ENCODE data around the gene MMRN1. TPM values are rescaled to one million over a fixed set of nuclear protein-coding genes. Genes with fewer than 3 reads are reported as not detected.
A peak's percentile ranks its signal among the peaks of the same experiment; 100 is the strongest.

Gene MMRN1
- total and polyA plus RNA-seq, 2 of the 8 experiments (the other 6 are each of a cell fraction or from before 2014, with no cell fraction given), result not detected

- Histone ChIP-seq H3K27ac (ENCODE audit: low read depth, low read length) (no peak overlapping the region), H3K14ac (ENCODE audit: insufficient read length) (no peak overlapping the region), H3K9me3 (ENCODE audit: insufficient read depth in 2 of 2, low read depth in 1 of 2, low read length in 1 of 2) (peaks cover 9 to 10% of the 10 kb centered on the region in 2 experiments; a peak in 3 of 4 replicates), H2BK5ac (ENCODE audit: low read depth, low read length) (no peak overlapping the region), H4K5ac (ENCODE audit: insufficient read length, low read depth, low read length) (no peak overlapping the region), H3K27me3 (replicated peaks in 1 of 4; ENCODE audit: control insufficient read depth in 3 of 4, extremely low read depth in 1 of 4, insufficient read depth in 3 of 4, low read length in 3 of 4) (no peaks in the 10 kb centered on the region), H2BK120ac (replicated peaks; ENCODE audit: low read depth, low read length) (no peak overlapping the region), H3K79me2 (ENCODE audit: control insufficient read depth in 1 of 2, insufficient read depth in 2 of 2, low read length in 2 of 2) (no peaks in the 10 kb centered on the region), H4K8ac (ENCODE audit: extremely low read depth, insufficient read depth, low read length) (no peak overlapping the region), H3K4me2 (ENCODE audit: insufficient read depth in 1 of 2, low read depth in 2 of 2, low read length in 2 of 2) (no peak overlapping the region), H3K9ac (replicated peaks in 1 of 4; ENCODE audit: extremely low read depth in 1 of 4, low read depth in 3 of 4, low read length in 3 of 4) (no peak overlapping the region), H3K18ac (ENCODE audit: extremely low read depth, low read length) (no peak overlapping the region), H4K91ac (replicated peaks; ENCODE audit: insufficient read length, low read length) (no peak overlapping the region), H2BK20ac (ENCODE audit: low read length) (no peak overlapping the region), H4K20me1 (replicated peaks in 1 of 2; ENCODE audit: control insufficient read depth in 1 of 2, insufficient read depth in 2 of 2, low read length in 2 of 2) (no peaks in the 10 kb centered on the region), H2AFZ (ENCODE audit: low read length) (0 out of 2 replicates have a peak overlapping the region, but pooled peaks have one; percentile 81), H3K56ac (replicated peaks; ENCODE audit: insufficient read length, low read depth, low read length) (no peak overlapping the region), H2AK5ac (ENCODE audit: low read depth, low read length) (no peak overlapping the region), H3K4me3 (ENCODE audit: extremely low read depth in 1 of 4, insufficient read depth in 2 of 4, low read depth in 3 of 4, low read length in 4 of 4) (no peak overlapping the region), H2BK12ac (ENCODE audit: low read depth, low read length) (no peak overlapping the region), H2BK15ac (ENCODE audit: low read length) (no peak overlapping the region), H3K4me1 (replicated peaks in 1 of 4; ENCODE audit: control insufficient read depth in 3 of 4, insufficient read depth in 4 of 4, low read length in 3 of 4) (no peaks in the 10 kb centered on the region), H3K79me1 (ENCODE audit: low read depth, low read length) (no peaks in the 10 kb centered on the region), H3K36me3 (ENCODE audit: control insufficient read depth in 2 of 4, insufficient read depth in 4 of 4, low read length in 3 of 4) (no peaks in the 10 kb centered on the region), H3K4ac (replicated peaks; ENCODE audit: insufficient read length, low read depth, low read length) (no peak overlapping the region), H3K23me2 (ENCODE audit: low read depth, low read length) (no peaks in the 10 kb centered on the region), H3K23ac (ENCODE audit: insufficient read length) (no peak overlapping the region)
- ChIA-PET CTCF (ENCODE audit: partially characterized antibody) (interaction anchor here (0.6 to 1.2 kb wide), 2 partner anchors 8 to 1015 kb away, joined by 4 to 6 read pairs; no protein-coding TSS in a partner anchor), POLR2A (ENCODE audit: partially characterized antibody) (no interaction called here)
- TF ChIP-seq TAF7 (optimal IDR thresholded peaks at IDR 0.05; ENCODE audit: borderline replicate concordance, low read depth, low read length) (no peak), BACH1 (IDR thresholded peaks at IDR 0.05; ENCODE audit: low read length) (no peak), EZH2 (IDR thresholded peaks at IDR 0.05; ENCODE audit: low read depth, low read length, severe bottlenecking) (no peak), RFX5 (IDR thresholded peaks at IDR 0.05; ENCODE audit: borderline replicate concordance, low read depth, low read length) (no peak), KDM5A (IDR thresholded peaks at IDR 0.05; ENCODE audit: low read length) (no peak), POLR2A (IDR thresholded peaks at IDR 0.05; ENCODE audit: control extremely low read depth in 1 of 2, low read depth in 2 of 2, low read length in 2 of 2) (no peak), NANOG (IDR thresholded peaks at IDR 0.05; ENCODE audit: insufficient read depth, low read depth, low read length, poor library complexity, severe bottlenecking) (no peak), CREB1 (IDR thresholded peaks at IDR 0.05) (no peak), CTCF (IDR thresholded peaks at IDR 0.05; ENCODE audit: control extremely low read depth in 1 of 3, insufficient read depth in 1 of 3, low read depth in 1 of 3, low read length in 3 of 3) (no peak), E2F6 (IDR thresholded peaks at IDR 0.05) (no peak), SP1 (IDR thresholded peaks at IDR 0.05; ENCODE audit: low read depth, low read length) (no peak)
- WGBS, 2 experiments (ENCODE audit: extremely low coverage in 1 of 2, insufficient coverage in 1 of 2, insufficient read length in 1 of 2, insufficient replicate concordance in 2 of 2, low coverage in 1 of 2, low lambda C conversion rate in 2 of 2, missing lambda C conversion rate in 1 of 2), result 92% methylated on average over 5 of the region's 5 CpGs; no CpG with 5 or more reads in 1 of the 2 experiments
- FAIRE-seq (no peak), DNase-seq (ENCODE audit: low read depth in 1 of 2, low spot score in 2 of 2) (no peak)
Observed at GRCh38 chr4:89860971-89861370, 33.7 kb upstream of the MMRN1 start.
